Tibial nerve (tissue), 4 donors: ENCODE results near the gene PIK3AP1. TPM values are rescaled to one million over a fixed set of nuclear protein-coding genes. Genes with fewer than 3 reads are reported as not detected.

ENCODE experiments used
- DNase-seq, 2 donors: peaks; one replicate each; pipeline ENCODE4 v3.0.0-alpha.2; 2019; ENCODE audit warnings: low spot score in 2 of 2
- H3K27ac ChIP-seq, 4 donors: fragments of 200-600 bp; sonication (generic) in 3 of 4; one replicate each; pipeline ENCODE4 v1.5.1; 2017 to 2019; ENCODE audit warnings: mild to moderate bottlenecking in 1 of 4
- H3K27me3 ChIP-seq, 2 donors: fragments of 200-600 bp; sonication (generic) in 1 of 2; one replicate each; pipeline versions ENCODE4 v1.5.1 to v1.6.0; 2017 to 2019
- H3K36me3 ChIP-seq, 3 donors: fragments of 200-600 bp; sonication (generic); one replicate each; pipeline ENCODE4 v1.5.1; 2018 to 2019
- H3K4me1 ChIP-seq, 4 donors: fragments of 200-600 bp; sonication (generic) in 3 of 4; one replicate each; pipeline ENCODE4 v1.5.1; 2017 to 2019
- H3K4me3 ChIP-seq, 4 donors: fragments of 200-600 bp; sonication (generic) in 3 of 4; one replicate each; pipeline ENCODE4 v1.5.1; 2017 to 2019; ENCODE audit warnings: mild to moderate bottlenecking in 1 of 4, moderate library complexity in 1 of 4
- H3K9me3 ChIP-seq, 4 donors: fragments of 200-600 bp; sonication (generic) in 3 of 4; one replicate each; pipeline ENCODE4 v1.5.1; 2017 to 2019
- EP300 ChIP-seq, 2 donors: sonication (generic); formaldehyde crosslinking; IDR thresholded peaks; one replicate each; pipeline ENCODE4 v1.6.1; 2017; ENCODE audit warnings: antibody characterized with exemption in 2 of 2, mild to moderate bottlenecking in 1 of 2
- POLR2A ChIP-seq, 2 donors: fragments of 450-650 bp; IDR thresholded peaks; one replicate each; pipeline ENCODE4 v1.6.1; 2017; ENCODE audit warnings: antibody characterized with exemption in 2 of 2, mild to moderate bottlenecking in 2 of 2, moderate library complexity in 2 of 2
- WGBS, 2 donors: methylation state at CpG; one replicate each; pipeline ENCODE4 v1.1.5; 2018; 5-methylcytosine and 5-hydroxymethylcytosine counted together
- total RNA-seq, 4 donors: library from RNA; depleted of rRNA; stranded (reverse); fragments of >200 nt; gene quantifications; one replicate each; pipeline ENCODE4 v1.1.0, GENCODE V29; 2016
- TF ChIP-seq, protein P1 (sequence below), 5 experiments: fragments of 200-600 bp in 3 of 5; fragments of 450-650 bp in 2 of 5; sonication (generic) in 3 of 5; IDR thresholded peaks; one replicate each; pipeline ENCODE4 v1.5.1; 2016 to 2019; ENCODE audit warnings: antibody characterized with exemption in 5 of 5, mild to moderate bottlenecking in 3 of 5, moderate library complexity in 2 of 5

PIK3AP1 gene
- 10 to 100 TPM in 3 of 4 donors, 1 to 10 TPM in 1; 7.1 to 21.3 (median 14.2) TPM for total RNA-seq

GRCh38 chr10:96720422-96721206 is at the start of gene PIK3AP1:
TSS of gene PIK3AP1 (minus strand) at chr10:96720514. CDS start at chr10:96720394, 120 bp downstream.
- 4 to 5% methylated on average over 38 to 44 of the region's 52 CpGs for WGBS, 2 donors
- Histone ChIP-seq H3K9me3 (no peaks in the 10 kb centered on the region), H3K4me3 (peak within 1 kb of the TSS; percentile 32 to 57 (median 52)), H3K4me1 (peaks cover 0 to 14% (median 0%) of the 10 kb centered on the region in 4 donors), H3K27me3 (peaks cover 0 to 18% of the 10 kb centered on the region in 2 donors), H3K27ac (peak within 1 kb of the TSS in 3 of 4 donors; percentile 66 to 80 (median 68)), H3K36me3 (no peaks in the 10 kb centered on the region)
- TF ChIP-seq, protein P1, sequence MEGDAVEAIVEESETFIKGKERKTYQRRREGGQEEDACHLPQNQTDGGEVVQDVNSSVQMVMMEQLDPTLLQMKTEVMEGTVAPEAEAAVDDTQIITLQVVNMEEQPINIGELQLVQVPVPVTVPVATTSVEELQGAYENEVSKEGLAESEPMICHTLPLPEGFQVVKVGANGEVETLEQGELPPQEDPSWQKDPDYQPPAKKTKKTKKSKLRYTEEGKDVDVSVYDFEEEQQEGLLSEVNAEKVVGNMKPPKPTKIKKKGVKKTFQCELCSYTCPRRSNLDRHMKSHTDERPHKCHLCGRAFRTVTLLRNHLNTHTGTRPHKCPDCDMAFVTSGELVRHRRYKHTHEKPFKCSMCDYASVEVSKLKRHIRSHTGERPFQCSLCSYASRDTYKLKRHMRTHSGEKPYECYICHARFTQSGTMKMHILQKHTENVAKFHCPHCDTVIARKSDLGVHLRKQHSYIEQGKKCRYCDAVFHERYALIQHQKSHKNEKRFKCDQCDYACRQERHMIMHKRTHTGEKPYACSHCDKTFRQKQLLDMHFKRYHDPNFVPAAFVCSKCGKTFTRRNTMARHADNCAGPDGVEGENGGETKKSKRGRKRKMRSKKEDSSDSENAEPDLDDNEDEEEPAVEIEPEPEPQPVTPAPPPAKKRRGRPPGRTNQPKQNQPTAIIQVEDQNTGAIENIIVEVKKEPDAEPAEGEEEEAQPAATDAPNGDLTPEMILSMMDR (IDR thresholded peaks at IDR 0.05), result no peak
- no peak for TF ChIP-seq EP300 (IDR thresholded peaks at IDR 0.05)
- peak in 1 of 2 donors; percentile 33 for TF ChIP-seq POLR2A (IDR thresholded peaks at IDR 0.05)
- DNase-seq, result peak in 1 of 2 donors; percentile 16

DNA sequence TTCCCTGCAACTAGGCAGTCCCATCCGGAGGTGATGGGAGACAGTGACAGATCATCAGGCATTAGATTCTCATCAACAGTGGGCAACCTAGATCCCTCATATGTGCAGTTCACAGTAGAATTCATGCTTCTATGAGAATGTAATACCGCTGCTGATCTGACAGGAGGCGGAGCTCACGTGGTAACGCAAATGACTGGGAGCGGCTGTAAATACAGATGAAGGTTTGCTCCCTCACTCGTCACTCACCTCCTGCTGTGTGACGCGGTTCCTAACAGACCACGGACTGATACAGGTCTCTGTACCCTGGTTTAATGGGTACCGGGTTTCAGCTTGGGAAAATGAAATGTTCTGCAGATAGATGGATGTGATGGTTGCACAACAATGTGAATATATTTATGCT is 47.8 kb upstream of the PIK3AP1 start:
- Histone ChIP-seq H3K27me3 (no peaks in the 10 kb centered on the region), H3K9me3 (peaks cover 0 to 12% (median 0%) of the 10 kb centered on the region in 4 donors), H3K4me1 (no peaks in the 10 kb centered on the region), H3K27ac (no peak overlapping the region), H3K4me3 (no peak overlapping the region), H3K36me3 (no peaks in the 10 kb centered on the region)
- TF ChIP-seq, protein P1 (IDR thresholded peaks at IDR 0.05), result no peak
- TF ChIP-seq POLR2A (IDR thresholded peaks at IDR 0.05) (no peak), EP300 (IDR thresholded peaks at IDR 0.05) (no peak)
- WGBS, 2 donors, result 88 to 89% methylated on average over 11 of the region's 11 CpGs
- DNase-seq, result no peak

- DNase-seq, result no peak
- peaks cover 0 to 12% (median 0%) of the 10 kb centered on the region in 4 donors for H3K9me3 ChIP-seq
- H3K27me3 ChIP-seq, result no peaks in the 10 kb centered on the region
- H3K4me3 ChIP-seq, result no peak overlapping the region
- H3K4me1 ChIP-seq, result no peaks in the 10 kb centered on the region
- no peaks in the 10 kb centered on the region for H3K36me3 ChIP-seq
- H3K27ac ChIP-seq, result no peak overlapping the region
- 87 to 91% methylated on average over 2 of the region's 2 CpGs for WGBS, 2 donors
- TF ChIP-seq EP300 (IDR thresholded peaks at IDR 0.05), result no peak
Measured at GRCh38 chr10:96767611-96768010, 47.3 kb upstream of the PIK3AP1 start.

DNA sequence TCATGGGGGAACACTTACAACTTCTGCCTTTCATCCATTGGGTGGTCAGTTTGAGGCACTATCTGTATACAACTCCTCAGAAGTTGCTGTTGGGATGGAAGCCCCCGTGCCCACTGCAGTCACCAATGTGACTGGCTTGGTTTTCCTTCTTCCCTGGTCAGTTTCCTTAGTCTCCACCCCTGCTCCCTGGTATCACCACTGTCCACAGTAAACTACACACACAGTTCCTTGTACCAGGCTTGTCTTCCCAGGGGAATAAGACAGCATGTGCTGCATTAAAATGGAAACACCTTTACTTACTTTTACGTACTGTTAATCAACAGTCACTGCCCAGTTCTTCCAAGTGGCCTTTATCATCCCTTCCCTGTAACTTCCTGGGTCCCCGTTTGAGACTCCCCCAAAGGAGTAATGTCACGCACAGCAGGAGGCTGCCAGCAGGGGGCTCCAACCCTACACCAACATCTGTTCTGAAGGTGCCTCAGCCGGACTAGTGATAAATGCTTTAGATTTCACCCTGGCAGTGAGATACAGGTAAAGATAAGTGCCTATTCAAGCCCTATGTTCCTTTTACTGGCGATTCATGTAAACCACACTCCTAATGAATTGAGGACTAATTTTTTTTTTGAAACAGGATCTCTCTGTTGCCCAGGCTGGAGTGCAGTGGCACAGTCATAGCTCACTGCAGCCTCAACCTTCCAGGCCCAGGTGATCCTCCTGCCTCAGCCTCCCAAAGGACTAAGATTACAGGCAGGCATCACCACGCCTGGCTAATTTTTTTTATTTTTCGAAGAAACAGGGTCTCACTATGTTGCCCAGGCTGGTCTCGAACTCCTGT is 45.3 kb upstream of the PIK3AP1 start:
- Histone ChIP-seq H3K4me1 (no peaks in the 10 kb centered on the region), H3K36me3 (no peaks in the 10 kb centered on the region), H3K27ac (no peak overlapping the region), H3K9me3 (peaks cover 0 to 5% (median 0%) of the 10 kb centered on the region in 4 donors), H3K27me3 (no peaks in the 10 kb centered on the region), H3K4me3 (no peak overlapping the region)
- TF ChIP-seq, protein P1 (IDR thresholded peaks at IDR 0.05), result peak; percentile 44 to 83 (median 65)
- TF ChIP-seq POLR2A (IDR thresholded peaks at IDR 0.05), result no peak
- peak; percentile 30 to 74 for DNase-seq
- 58 to 60% methylated on average over 9 of the region's 9 CpGs for WGBS, 2 donors

DNA sequence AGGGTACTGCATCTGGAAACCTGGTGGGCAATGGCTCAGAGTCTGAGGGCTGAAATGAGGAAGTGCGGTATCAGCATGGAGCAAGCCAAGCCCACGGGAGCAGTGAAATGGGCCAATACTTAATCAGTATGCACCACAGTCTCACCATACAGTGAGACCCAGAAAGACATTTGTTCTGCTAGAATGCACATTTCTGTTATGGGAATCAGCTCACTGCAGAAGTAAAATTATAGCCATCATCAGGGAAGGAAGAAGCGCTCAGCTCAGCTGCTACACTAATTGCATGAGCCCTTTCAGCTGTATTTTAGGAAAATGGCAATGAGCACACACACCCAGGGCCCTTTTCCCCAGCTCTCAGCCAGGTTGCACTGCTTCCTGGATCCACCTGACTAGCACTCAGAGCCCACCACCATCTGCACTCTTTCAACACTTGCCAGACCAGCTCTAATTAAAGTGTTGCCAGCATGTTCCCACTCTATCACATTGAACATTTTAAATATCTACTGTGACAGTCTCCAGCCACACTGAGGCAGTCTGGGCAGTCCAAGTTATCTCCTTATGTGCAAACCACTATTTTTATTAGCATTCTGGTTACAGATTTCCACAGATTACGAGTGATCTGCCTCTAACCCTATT is 44.2 kb upstream of the PIK3AP1 start:
- TF ChIP-seq, protein P1 (IDR thresholded peaks at IDR 0.05), result no peak
- TF ChIP-seq POLR2A (IDR thresholded peaks at IDR 0.05), result no peak

More for the DNA sequence above, 44.2 kb upstream of the PIK3AP1 start:
- Histone ChIP-seq H3K9me3 (no peaks in the 10 kb centered on the region), H3K27me3 (no peaks in the 10 kb centered on the region), H3K4me1 (no peaks in the 10 kb centered on the region), H3K27ac (no peak overlapping the region), H3K36me3 (no peaks in the 10 kb centered on the region), H3K4me3 (no peak overlapping the region)
- no peak for DNase-seq
- 69 to 78% methylated on average over 4 of the region's 4 CpGs for WGBS, 2 donors
